K562 (cell line): ENCODE measurements around the gene SIM2. TPM values are rescaled to one million over a fixed set of nuclear protein-coding genes. Genes with fewer than 3 reads are reported as not detected.

Source experiments
- ATAC-seq: fragments of 200-7000 bp; cut with Tn5 transposase; 3 replicates; pipeline ENCODE4 v1.9.1; 2020; ENCODE audit warnings: moderate library complexity
- BruUV-seq: library from RNA; stranded (reverse); fragments of 400-500 nt; replicated peaks from 2 replicates; lab custom pipeline; 2021; lab: Mats Ljungman, UMichigan
- CTCF ChIA-PET: fragments of 300-600 bp; formaldehyde crosslinking; extraction: SDS; loops from one replicate; lab custom pipeline; 2021; ENCODE audit warnings: low intra/inter-chr PET ratio; lab: Yijun Ruan, JAX
- POLR2A ChIA-PET: fragments of 300-600, 350-650 bp; sonication (Branson Sonifier 250); formaldehyde crosslinking; extraction: SDS; loops from one replicate; lab custom pipeline; 2021; ENCODE audit warnings: antibody characterized with exemption, inconsistent platforms; lab: Yijun Ruan, JAX
- DNase-seq, 4 experiments: peaks; one replicate each; pipeline versions ENCODE4 v3.0.0 to v3.0.0-alpha.2; 2011 to 2018; ENCODE audit warnings: low spot score in 3 of 4, mixed read lengths in 3 of 4; ENCODE audit errors: extremely low read depth in 1 of 4
- FAIRE-seq: peaks from 2 replicates; lab custom pipeline; 2011; peaks lifted over from hg19 to GRCh38; lab: Jason Lieb, UNC
- H2AFZ ChIP-seq: 2 replicates; pipeline ENCODE4 v1.6.0; 2011; ENCODE audit warnings: low read depth, low read length, control low read depth, inconsistent platforms
- H3K27ac ChIP-seq: fragments of 200-600 bp; 3 replicates; pipeline ENCODE4 v1.8.0; 2011; ENCODE audit warnings: low read depth, mild to moderate bottlenecking, control low read depth, inconsistent platforms, low read length, moderate library complexity, mixed read lengths; ENCODE audit errors: extremely low read depth
- H3K27me3 ChIP-seq, 2 experiments: fragments of 300-600 bp in 1 of 2; 2 replicates in 1 of 2; 3 replicates in 1 of 2; pipeline versions ENCODE4 v1.6.0 to v1.8.0; 2011; ENCODE audit warnings: inconsistent platforms in 2 of 2, low read length in 2 of 2, mild to moderate bottlenecking in 1 of 2, mixed read lengths in 1 of 2, moderate library complexity in 1 of 2; ENCODE audit not compliant: control insufficient read depth in 2 of 2, insufficient read depth in 2 of 2
- H3K36me3 ChIP-seq: fragments of 300-600 bp; 3 replicates; pipeline ENCODE4 v1.8.0; 2011; ENCODE audit warnings: mild to moderate bottlenecking, low read length, inconsistent platforms; ENCODE audit not compliant: control insufficient read depth, insufficient read depth
- H3K4me1 ChIP-seq, 2 experiments: fragments of 200-600 bp in 1 of 2; replicated peaks in 1 of 2; 2 replicates in 1 of 2; 3 replicates in 1 of 2; pipeline versions ENCODE4 v1.5.1 to v1.8.0; 2011; ENCODE audit warnings: inconsistent platforms in 2 of 2, low read length in 2 of 2, mild to moderate bottlenecking in 1 of 2, mixed read lengths in 1 of 2, moderate library complexity in 1 of 2; ENCODE audit not compliant: control insufficient read depth in 2 of 2, insufficient read depth in 2 of 2
- H3K4me2 ChIP-seq: 2 replicates; pipeline ENCODE4 v1.6.1; 2011; ENCODE audit warnings: low read length, control low read depth, inconsistent platforms, mixed read lengths; ENCODE audit not compliant: insufficient read depth
- H3K4me3 ChIP-seq: fragments of 200-600 bp; sonication (generic), shearing (Covaris generic); 2 replicates; pipeline ENCODE4 v1.5.1; 2016; ENCODE audit warnings: control low read depth, inconsistent platforms
- H3K79me2 ChIP-seq: fragments of 200-600 bp; 3 replicates; pipeline ENCODE4 v1.8.0; 2011; ENCODE audit warnings: low read length, inconsistent platforms; ENCODE audit not compliant: control insufficient read depth, insufficient read depth
- H3K9ac ChIP-seq, 2 experiments: 2 replicates each; pipeline versions ENCODE4 v1.6.0 to v1.6.1; 2011; ENCODE audit warnings: low read depth in 2 of 2, low read length in 2 of 2, control low read depth in 1 of 2, inconsistent platforms in 1 of 2, mild to moderate bottlenecking in 1 of 2, mixed read lengths in 1 of 2; ENCODE audit not compliant: insufficient read depth in 1 of 2
- H3K9me1 ChIP-seq: one replicate; pipeline ENCODE4 v1.6.0; 2011; ENCODE audit warnings: inconsistent platforms, mild to moderate bottlenecking, low read length, moderate library complexity; ENCODE audit not compliant: control insufficient read depth, insufficient read depth
- H3K9me3 ChIP-seq: replicated peaks from 2 replicates; pipeline ENCODE4 v1.5.1; 2011; ENCODE audit warnings: low read depth, low read length, inconsistent platforms; ENCODE audit not compliant: control insufficient read depth, insufficient read depth
- H4K20me1 ChIP-seq: replicated peaks from 2 replicates; pipeline ENCODE4 v1.6.1; 2011; ENCODE audit warnings: low read length, inconsistent platforms, mixed read lengths; ENCODE audit not compliant: control insufficient read depth, insufficient read depth
- BMI1 ChIP-seq: fragments of 150-350 bp; IDR thresholded peaks from 2 replicates; pipeline ENCODE4 v1.6.1; 2014; ENCODE audit warnings: low read length
- FOXA3 ChIP-seq, 2 experiments: fragments of 450-650 bp in 1 of 2; sonication (generic) in 1 of 2; formaldehyde crosslinking; IDR thresholded peaks in 1 of 2; conservative IDR thresholded peaks in 1 of 2; 2 replicates each; pipeline versions ENCODE4 v1.4.0 to v1.8.0; 2020 to 2022; ENCODE audit warnings: mild to moderate bottlenecking in 2 of 2, missing genetic modification reagents in 1 of 2
- FOXM1 ChIP-seq, 2 experiments: fragments of 450-650 bp in 1 of 2; sonication (generic) in 1 of 2; formaldehyde crosslinking in 1 of 2; IDR thresholded peaks; 2 replicates each; pipeline versions ENCODE4 v1.6.1 to v1.9.0; 2017 to 2022; ENCODE audit warnings: low read depth in 2 of 2, mild to moderate bottlenecking in 2 of 2, missing genetic modification reagents in 1 of 2, moderate library complexity in 1 of 2
- MAFF ChIP-seq: IDR thresholded peaks from 2 replicates; pipeline ENCODE4 v1.6.1; 2012; ENCODE audit warnings: low read length, improper control_type of control experiment
- POLR2G ChIP-seq: fragments of 200-400 bp; formaldehyde crosslinking; IDR thresholded peaks from 2 replicates; pipeline ENCODE4 v1.6.1; 2017; ENCODE audit warnings: low read depth, mild to moderate bottlenecking, antibody characterized with exemption, low read length, moderate library complexity
- POLR3G ChIP-seq: IDR thresholded peaks from 2 replicates; pipeline ENCODE4 v1.6.1; 2011; ENCODE audit not compliant: insufficient read length, insufficient replicate concordance; ENCODE audit errors: extremely low read depth
- RAD51 ChIP-seq: fragments of 450-650 bp; IDR thresholded peaks from 2 replicates; pipeline ENCODE4 v1.7.1; 2016; ENCODE audit warnings: low read depth, mild to moderate bottlenecking, borderline replicate concordance
- SAP30 ChIP-seq: fragments of 200-600 bp; sonication (generic); IDR thresholded peaks from 2 replicates; pipeline ENCODE4 v1.6.1; 2012; ENCODE audit warnings: borderline replicate concordance, low read depth, mild to moderate bottlenecking, moderate library complexity, low read length, control low read depth, inconsistent platforms; ENCODE audit not compliant: insufficient read depth, poor library complexity, severe bottlenecking
- SREBF1 ChIP-seq: fragments of 150-350 bp; IDR thresholded peaks from 2 replicates; pipeline ENCODE4 v1.6.1; 2014; ENCODE audit warnings: antibody characterized with exemption, low read depth, low read length, borderline replicate concordance
- TAF7 ChIP-seq: fragments of 450-650 bp; IDR thresholded peaks from 2 replicates; pipeline ENCODE4 v1.6.1; 2016; ENCODE audit warnings: missing genetic modification characterization, missing compliant biosample characterization
- TGIF2 ChIP-seq: sonication (generic); formaldehyde crosslinking; IDR thresholded peaks from 2 replicates; pipeline ENCODE4 v1.8.1; 2022; ENCODE audit warnings: mild to moderate bottlenecking, missing genetic modification reagents, moderate library complexity
- ZEB2 ChIP-seq: fragments of 450-650 bp; IDR thresholded peaks from 2 replicates; pipeline ENCODE4 v1.6.1; 2016
- ZFP1 ChIP-seq: fragments of 450-650 bp; formaldehyde crosslinking; IDR thresholded peaks from 2 replicates; pipeline ENCODE4 v1.4.0; 2020; ENCODE audit warnings: mild to moderate bottlenecking, mixed read lengths
- ZNF586 ChIP-seq: fragments of 450-650 bp; formaldehyde crosslinking; conservative IDR thresholded peaks from 2 replicates; pipeline ENCODE4 v1.4.0; 2020; ENCODE audit warnings: mild to moderate bottlenecking, moderate library complexity
- ZSCAN29 ChIP-seq: fragments of 450-650 bp; IDR thresholded peaks from 2 replicates; pipeline ENCODE4 v1.6.1; 2017
- WGBS: fragments of 100-300 bp; shearing (Covaris generic); methylation state at CpG from one replicate; pipeline ENCODE4 v1.1.6; 2016; ENCODE audit warnings: low coverage, mixed read lengths; ENCODE audit not compliant: insufficient coverage; ENCODE audit errors: missing lambda C conversion rate; 5-methylcytosine and 5-hydroxymethylcytosine counted together
- in situ Hi-C: fragments of 300-500 bp; cut with MboI; formaldehyde crosslinking; loops from 4 replicates; pipeline ENCODE4 v1.15.0; 2018; ENCODE audit warnings: inconsistent platforms, mixed read lengths
- intact Hi-C: fragments of 100-400 bp; cut with micrococcal nuclease; formaldehyde crosslinking; loops from 2 replicates; pipeline ENCODE4 v1.14.2; 2022
- polyA plus RNA-seq, 8 experiments: library from polyadenylated mRNA; depleted of rRNA in 4 of 8; stranded (reverse) in 5 of 8; unstranded in 3 of 8; fragments of >200 nt; fragmentation: Nextera tagmentation in 2 of 8; fragmentation: Illumina TruSeq in 1 of 8; extraction: Ambion mirVana in 2 of 8; extraction: Trizol in 1 of 8; gene quantifications; 2 replicates each; pipeline versions ENCODE4 v1.2.1 to v1.2.3, GENCODE V29; 2011 to 2014; ENCODE audit warnings: inconsistent platforms in 1 of 8, missing spikeins in 1 of 8
- total RNA-seq, 7 experiments: library from RNA; depleted of rRNA in 6 of 7; stranded (reverse); fragments of >200 nt in 6 of 7; fragmentation: Illumina TruSeq in 2 of 7; extraction: Trizol in 2 of 7; gene quantifications; 2 replicates each; pipeline versions ENCODE4 v1.2.1 to v1.2.3, GENCODE V29; 2011 to 2021; ENCODE audit warnings: low replicate concordance in 1 of 7
- TF ChIP-seq, protein P1 (sequence below): fragments of 450-650 bp; formaldehyde crosslinking; IDR thresholded peaks from 2 replicates; pipeline ENCODE4 v1.4.0; 2020; ENCODE audit warnings: mild to moderate bottlenecking, mixed read lengths
- TF ChIP-seq, protein P2 (sequence below), 2 experiments: fragments of 450-650 bp; IDR thresholded peaks; 2 replicates each; pipeline ENCODE4 v1.6.1; 2016
- TF ChIP-seq, protein P3 (sequence below), 2 experiments: fragments of 450-650 bp in 1 of 2; sonication (generic) in 1 of 2; formaldehyde crosslinking; conservative IDR thresholded peaks; 2 replicates each; pipeline versions ENCODE4 v1.4.0 to v1.8.1; 2020 to 2022; ENCODE audit warnings: mild to moderate bottlenecking in 1 of 2, missing genetic modification reagents in 1 of 2

The SIM2 gene
- total and polyA plus RNA-seq, 9 of the 15 experiments (the other 6 are each of a cell fraction or from before 2014, with no cell fraction given) = 0.07 to 0.11 (median 0.08) TPM; not detected in 6

DNA sequence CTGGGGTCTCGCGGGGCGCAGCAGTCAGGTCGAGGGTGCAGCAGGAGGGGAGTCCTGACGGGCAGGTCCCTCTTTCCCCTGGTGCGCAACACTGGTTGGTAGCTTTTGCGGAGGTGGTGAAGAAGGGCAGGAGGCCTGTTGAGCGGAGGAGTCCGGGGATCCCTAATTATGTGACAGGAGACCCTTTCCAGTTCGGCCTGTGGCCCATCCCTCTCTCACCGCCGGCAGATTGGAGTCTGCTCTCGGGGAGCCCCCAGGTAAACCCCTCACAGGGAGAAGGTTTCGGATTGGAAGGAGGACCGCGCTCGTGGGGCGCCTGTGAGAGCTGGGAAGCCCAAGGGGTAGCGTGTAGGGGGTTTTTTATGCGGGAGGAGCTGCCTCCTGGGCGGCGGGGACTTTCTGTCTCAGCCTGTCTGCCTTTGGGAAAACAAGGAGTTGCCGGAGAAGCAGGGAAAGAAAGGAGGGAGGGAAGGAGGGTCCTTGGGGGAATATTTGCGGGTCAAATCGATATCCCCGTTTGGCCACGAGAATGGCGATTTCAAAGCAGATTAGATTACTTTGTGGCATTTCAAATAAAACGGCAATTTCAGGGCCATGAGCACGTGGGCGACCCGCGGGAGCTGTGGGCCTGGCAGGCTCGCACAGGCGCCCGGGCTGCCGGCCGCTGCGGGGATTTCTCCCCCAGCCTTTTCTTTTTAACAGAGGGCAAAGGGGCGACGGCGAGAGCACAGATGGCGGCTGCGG is 9.5 kb downstream of the SIM2 start:
- BruUV-seq = no TSS peak
- ATAC-seq = no peak
- Histone ChIP-seq H4K20me1 (peaks cover 7% of the 10 kb centered on the region), H3K9ac (no peak overlapping the region), H3K4me3 (no peak overlapping the region), H3K27me3 (peaks cover 73 to 86% of the 10 kb centered on the region in 2 experiments), H2AFZ (no peak overlapping the region), H3K4me1 (peaks cover 0 to 27% of the 10 kb centered on the region in 2 experiments; a peak in 2 of 5 replicates), H3K36me3 (no peaks in the 10 kb centered on the region), H3K79me2 (no peaks in the 10 kb centered on the region), H3K27ac (no peak overlapping the region), H3K9me1 (no peaks in the 10 kb centered on the region), H3K9me3 (no peaks in the 10 kb centered on the region), H3K4me2 (no peak overlapping the region)
- intact Hi-C loops = no loop called here
- ChIA-PET CTCF (no interaction called here), POLR2A (no interaction called here)
- FAIRE-seq = no peak
- no peak for DNase-seq
- 20% methylated on average over 43 of the region's 44 CpGs for WGBS
- in situ Hi-C loops = no loop called here
- TF ChIP-seq BMI1 = no peak
- no peak for TF ChIP-seq ZEB2
- TF ChIP-seq, protein P1, sequence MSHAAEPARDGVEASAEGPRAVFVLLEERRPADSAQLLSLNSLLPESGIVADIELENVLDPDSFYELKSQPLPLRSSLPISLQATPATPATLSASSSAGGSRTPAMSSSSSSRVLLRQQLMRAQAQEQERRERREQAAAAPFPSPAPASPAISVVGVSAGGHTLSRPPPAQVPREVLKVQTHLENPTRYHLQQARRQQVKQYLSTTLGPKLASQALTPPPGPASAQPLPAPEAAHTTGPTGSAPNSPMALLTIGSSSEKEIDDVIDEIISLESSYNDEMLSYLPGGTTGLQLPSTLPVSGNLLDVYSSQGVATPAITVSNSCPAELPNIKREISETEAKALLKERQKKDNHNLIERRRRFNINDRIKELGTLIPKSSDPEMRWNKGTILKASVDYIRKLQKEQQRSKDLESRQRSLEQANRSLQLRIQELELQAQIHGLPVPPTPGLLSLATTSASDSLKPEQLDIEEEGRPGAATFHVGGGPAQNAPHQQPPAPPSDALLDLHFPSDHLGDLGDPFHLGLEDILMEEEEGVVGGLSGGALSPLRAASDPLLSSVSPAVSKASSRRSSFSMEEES (CRISPR knock-in tag) = no peak
- TF ChIP-seq FOXA3 (CRISPR knock-in tag; conservative IDR thresholded peaks at IDR 0.05 in 1 of 2, IDR thresholded peaks at IDR 0.05 in 1 of 2) = no peak
- no peak for TF ChIP-seq SREBF1
- no peak for TF ChIP-seq ZSCAN29
- TF ChIP-seq FOXM1 (IDR thresholded peaks at IDR 0.05; ENCODE audit: low read depth) = no peak
- TF ChIP-seq FOXM1 (CRISPR knock-in tag; IDR thresholded peaks at IDR 0.05; ENCODE audit: low read depth) = no peak
- no peak for TF ChIP-seq POLR3G
- TF ChIP-seq POLR2G = no peak
- TF ChIP-seq, protein P2, sequence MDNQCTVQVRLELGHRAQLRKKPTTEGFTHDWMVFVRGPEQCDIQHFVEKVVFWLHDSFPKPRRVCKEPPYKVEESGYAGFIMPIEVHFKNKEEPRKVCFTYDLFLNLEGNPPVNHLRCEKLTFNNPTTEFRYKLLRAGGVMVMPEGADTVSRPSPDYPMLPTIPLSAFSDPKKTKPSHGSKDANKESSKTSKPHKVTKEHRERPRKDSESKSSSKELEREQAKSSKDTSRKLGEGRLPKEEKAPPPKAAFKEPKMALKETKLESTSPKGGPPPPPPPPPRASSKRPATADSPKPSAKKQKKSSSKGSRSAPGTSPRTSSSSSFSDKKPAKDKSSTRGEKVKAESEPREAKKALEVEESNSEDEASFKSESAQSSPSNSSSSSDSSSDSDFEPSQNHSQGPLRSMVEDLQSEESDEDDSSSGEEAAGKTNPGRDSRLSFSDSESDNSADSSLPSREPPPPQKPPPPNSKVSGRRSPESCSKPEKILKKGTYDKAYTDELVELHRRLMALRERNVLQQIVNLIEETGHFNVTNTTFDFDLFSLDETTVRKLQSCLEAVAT (IDR thresholded peaks at IDR 0.05) = no peak
- TF ChIP-seq TAF7 (tag) = no peak
- no peak for TF ChIP-seq TGIF2
- TF ChIP-seq ZNF586 (CRISPR knock-in tag) = no peak
- no peak for TF ChIP-seq RAD51
- no peak for TF ChIP-seq ZFP1 (CRISPR knock-in tag)
- TF ChIP-seq, protein P3, sequence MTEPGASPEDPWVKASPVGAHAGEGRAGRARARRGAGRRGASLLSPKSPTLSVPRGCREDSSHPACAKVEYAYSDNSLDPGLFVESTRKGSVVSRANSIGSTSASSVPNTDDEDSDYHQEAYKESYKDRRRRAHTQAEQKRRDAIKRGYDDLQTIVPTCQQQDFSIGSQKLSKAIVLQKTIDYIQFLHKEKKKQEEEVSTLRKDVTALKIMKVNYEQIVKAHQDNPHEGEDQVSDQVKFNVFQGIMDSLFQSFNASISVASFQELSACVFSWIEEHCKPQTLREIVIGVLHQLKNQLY (CRISPR knock-in tag; conservative IDR thresholded peaks at IDR 0.05) = no peak
- TF ChIP-seq SAP30 = no peak
- TF ChIP-seq MAFF = no peak
